Kidney (tissue), 14 donors: ENCODE results near the gene ENTHD1. TPM values are rescaled to one million over a fixed set of nuclear protein-coding genes. Genes with fewer than 3 reads are reported as not detected.

ENCODE experiments used
- DNase-seq, 5 donors: peaks; one replicate each; pipeline ENCODE4 v3.0.0-alpha.2; 2013 to 2020
- FAIRE-seq: peaks from 2 replicates; lab custom pipeline; 2012; peaks lifted over from hg19 to GRCh38; lab: Jason Lieb, UNC
- H3K27ac ChIP-seq, 2 donors: one replicate each; pipeline ENCODE4 v1.7.0; 2013; ENCODE audit warnings: low read depth in 2 of 2, low read length in 2 of 2, inconsistent platforms in 1 of 2
- H3K27me3 ChIP-seq: one replicate; pipeline ENCODE4 v1.7.1; 2013; ENCODE audit warnings: low read length, inconsistent platforms; ENCODE audit not compliant: control insufficient read depth, insufficient read depth
- H3K36me3 ChIP-seq, 3 donors: one replicate each; pipeline versions ENCODE4 v1.7.0 to v1.7.1; 2013; ENCODE audit warnings: low read length in 3 of 3, control low read depth in 1 of 3, inconsistent platforms in 1 of 3; ENCODE audit not compliant: insufficient read depth in 3 of 3, control insufficient read depth in 2 of 3
- H3K4me1 ChIP-seq, 3 donors: one replicate each; pipeline versions ENCODE4 v1.7.0 to v1.7.1; 2013; ENCODE audit warnings: low read length in 3 of 3, inconsistent platforms in 1 of 3, low read depth in 1 of 3; ENCODE audit not compliant: control insufficient read depth in 2 of 3, insufficient read depth in 2 of 3
- H3K4me3 ChIP-seq, 3 donors: one replicate each; pipeline versions ENCODE4 v1.7.0 to v1.8.1; 2013; ENCODE audit warnings: low read length in 3 of 3, control low read depth in 1 of 3, inconsistent platforms in 1 of 3
- H3K9ac ChIP-seq, 3 donors: one replicate each; pipeline versions ENCODE4 v1.7.0 to v1.7.1; 2013; ENCODE audit warnings: low read length in 3 of 3, control low read depth in 1 of 3, inconsistent platforms in 1 of 3
- H3K9me3 ChIP-seq, 3 donors: one replicate each; pipeline versions ENCODE4 v1.7.0 to v1.7.1; 2013; ENCODE audit warnings: low read length in 3 of 3, control low read depth in 1 of 3, inconsistent platforms in 1 of 3; ENCODE audit not compliant: control insufficient read depth in 2 of 3, insufficient read depth in 1 of 3
- intact Hi-C: fragments of 100-400 bp; cut with DNase I; formaldehyde crosslinking; loops from one replicate; pipeline ENCODE4 v1.11.1; 2022
- polyA plus RNA-seq: library from polyadenylated mRNA; stranded (reverse); fragments of 350-450 nt; fragmentation: Illumina TruSeq; extraction: RNeasy Lipid Tissue Mini Kit (QIAGEN cat#74804); gene quantifications from one replicate; pipeline ENCODE4 v1.2.3, GENCODE V29; 2014; ENCODE audit warnings: low read depth, low replicate concordance; ENCODE audit not compliant: insufficient read depth
- total RNA-seq: library from RNA; stranded (reverse); fragmentation: NEBNext Ultra II Directional; extraction: Animal tissue kit (Norgen Biotek cat#: 25700); gene quantifications from one replicate; pipeline ENCODE4 v1.2.1, GENCODE V29; 2021
- TF ChIP-seq, protein P1 (sequence below): IDR thresholded peaks from 3 replicates; pipeline ENCODE4 v1.5.1; 2012; ENCODE audit warnings: mild to moderate bottlenecking, moderate library complexity, borderline replicate concordance; ENCODE audit not compliant: insufficient read depth; ENCODE audit errors: extremely low read depth
- donor health status: control.
- donor health status: control.
- donor health status: control.
- donor health status: control.
- donor health status: control.
- donor health status: DM: yes; HTN: yes; CAD: no.
- donor health status: Normal renal cell carcinoma (clear cell type).

The ENTHD1 gene
- total and polyA plus RNA-seq, 2 donors from 2014 or later = not detected

DNA sequence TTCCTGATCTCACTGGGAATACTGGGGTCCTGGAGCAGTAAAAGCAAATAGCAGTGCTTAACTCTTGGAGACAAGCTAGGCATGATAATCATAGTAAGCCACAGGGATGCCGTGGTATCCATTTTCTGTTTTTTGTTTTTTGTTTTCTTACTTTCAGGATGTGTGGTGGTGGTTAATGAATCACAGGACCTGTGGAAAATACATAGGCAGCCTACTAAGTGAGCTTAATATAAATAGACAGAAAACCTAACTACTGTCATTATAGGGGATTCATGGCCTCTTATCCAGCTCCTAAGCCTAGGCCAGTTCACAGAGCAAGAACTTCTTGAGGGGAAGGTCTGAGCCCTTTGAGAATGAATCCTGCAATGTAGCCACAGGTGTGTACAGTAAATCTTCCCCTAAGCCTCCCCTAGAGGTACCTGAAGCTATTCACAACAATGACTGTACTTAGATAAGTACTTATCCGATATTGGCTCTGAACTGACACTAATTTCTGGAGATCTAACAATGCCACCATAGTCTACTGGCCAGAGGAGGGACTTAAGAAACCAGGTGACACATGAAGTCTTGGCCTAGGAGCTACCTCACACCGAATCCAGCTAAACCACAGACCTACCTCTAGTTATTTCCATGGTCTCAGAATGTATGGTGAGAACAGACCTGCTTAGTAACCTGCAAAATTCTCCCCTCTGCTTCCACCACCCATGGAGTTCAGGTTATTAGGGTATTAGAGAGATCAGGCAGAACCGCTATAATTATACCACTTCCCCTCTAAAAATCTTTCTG is 83.6 kb downstream of the ENTHD1 start:
- Histone ChIP-seq H3K36me3 (no peaks in the 10 kb centered on the region), H3K9me3 (no peaks in the 10 kb centered on the region), H3K9ac (no peak overlapping the region), H3K27me3 (no peaks in the 10 kb centered on the region), H3K4me1 (no peaks in the 10 kb centered on the region), H3K27ac (no peak overlapping the region), H3K4me3 (no peak overlapping the region)
- TF ChIP-seq, protein P1, sequence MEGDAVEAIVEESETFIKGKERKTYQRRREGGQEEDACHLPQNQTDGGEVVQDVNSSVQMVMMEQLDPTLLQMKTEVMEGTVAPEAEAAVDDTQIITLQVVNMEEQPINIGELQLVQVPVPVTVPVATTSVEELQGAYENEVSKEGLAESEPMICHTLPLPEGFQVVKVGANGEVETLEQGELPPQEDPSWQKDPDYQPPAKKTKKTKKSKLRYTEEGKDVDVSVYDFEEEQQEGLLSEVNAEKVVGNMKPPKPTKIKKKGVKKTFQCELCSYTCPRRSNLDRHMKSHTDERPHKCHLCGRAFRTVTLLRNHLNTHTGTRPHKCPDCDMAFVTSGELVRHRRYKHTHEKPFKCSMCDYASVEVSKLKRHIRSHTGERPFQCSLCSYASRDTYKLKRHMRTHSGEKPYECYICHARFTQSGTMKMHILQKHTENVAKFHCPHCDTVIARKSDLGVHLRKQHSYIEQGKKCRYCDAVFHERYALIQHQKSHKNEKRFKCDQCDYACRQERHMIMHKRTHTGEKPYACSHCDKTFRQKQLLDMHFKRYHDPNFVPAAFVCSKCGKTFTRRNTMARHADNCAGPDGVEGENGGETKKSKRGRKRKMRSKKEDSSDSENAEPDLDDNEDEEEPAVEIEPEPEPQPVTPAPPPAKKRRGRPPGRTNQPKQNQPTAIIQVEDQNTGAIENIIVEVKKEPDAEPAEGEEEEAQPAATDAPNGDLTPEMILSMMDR = no peak
- intact Hi-C loops = no loop called here
- no peak for FAIRE-seq
- no peak for DNase-seq

DNA sequence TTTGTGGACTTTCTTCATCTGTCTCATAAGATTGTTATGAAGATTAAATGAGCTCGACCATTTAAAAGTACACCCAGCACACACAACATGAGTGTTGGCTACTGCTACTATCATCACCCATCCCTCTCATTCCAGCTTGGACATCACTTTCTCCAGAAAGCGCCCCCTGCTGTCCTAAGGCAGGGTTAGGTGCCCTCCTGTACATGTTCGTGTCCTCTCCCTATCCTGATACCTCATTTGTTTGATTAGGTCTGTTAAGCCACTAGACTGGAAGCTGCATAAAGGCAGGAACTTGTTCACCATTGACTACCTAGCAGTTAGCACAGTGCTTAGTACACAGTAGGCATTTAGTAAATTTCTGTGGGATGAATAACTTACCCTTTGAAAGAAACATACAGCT is 85.5 kb downstream of the ENTHD1 start:
- DNase-seq (no peak), FAIRE-seq (no peak)
- intact Hi-C loops = no loop called here
- no peaks in the 10 kb centered on the region for H3K36me3 ChIP-seq
- H3K27me3 ChIP-seq = no peaks in the 10 kb centered on the region
- TF ChIP-seq, protein P1 = peak; percentile 12
- no peaks in the 10 kb centered on the region for H3K4me1 ChIP-seq
- H3K4me3 ChIP-seq = no peak overlapping the region
- no peak overlapping the region for H3K27ac ChIP-seq
- H3K9ac ChIP-seq = no peak overlapping the region
- H3K9me3 ChIP-seq = no peaks in the 10 kb centered on the region

DNA sequence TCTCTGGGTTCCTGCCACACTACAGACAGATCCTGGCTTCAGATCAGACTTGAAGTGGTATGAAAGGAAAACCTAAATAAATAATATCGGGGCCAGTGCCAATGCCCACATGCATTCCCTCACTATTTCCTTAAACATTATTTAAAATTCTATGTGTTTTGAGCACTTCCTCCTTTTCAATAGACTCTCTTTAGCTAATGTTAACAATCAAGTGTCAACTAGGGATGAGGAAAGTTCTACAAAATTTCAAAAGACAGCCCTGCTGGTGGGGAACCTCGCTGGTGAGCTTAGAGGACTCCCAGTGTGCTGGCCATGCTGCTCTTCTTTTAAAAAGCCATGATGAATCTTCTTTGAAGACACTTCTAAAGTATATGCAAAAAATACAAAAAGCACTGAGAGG is 87.5 kb downstream of the ENTHD1 start:
- no peak for FAIRE-seq

More for the DNA sequence above, 87.5 kb downstream of the ENTHD1 start:
- Histone ChIP-seq H3K27me3 (no peaks in the 10 kb centered on the region), H3K27ac (no peak overlapping the region), H3K9ac (no peak overlapping the region), H3K4me3 (no peak overlapping the region), H3K4me1 (no peaks in the 10 kb centered on the region), H3K36me3 (no peaks in the 10 kb centered on the region), H3K9me3 (no peaks in the 10 kb centered on the region)
- intact Hi-C loops = no loop called here
- no peak for DNase-seq
- TF ChIP-seq, protein P1 = no peak
